HEK293 (cell line): Measurements from ENCODE around the gene ZDHHC14.

ENCODE experiments used
- CTCF ChIA-PET: fragments of 350-600 bp; formaldehyde crosslinking; extraction: SDS; loops from one replicate; lab custom pipeline; 2021; ENCODE audit warnings: antibody characterized with exemption; lab: Yijun Ruan, JAX
- POLR2A ChIA-PET: fragments of 300-600 bp; formaldehyde crosslinking; extraction: SDS; loops from one replicate; lab custom pipeline; 2020; ENCODE audit warnings: antibody characterized with exemption, inconsistent platforms; lab: Yijun Ruan, JAX
- H3K27ac ChIP-seq: fragments of 200-500 bp; sonication (Bioruptor generic); 2 replicates; pipeline ENCODE4 v1.5.1; 2014; ENCODE audit warnings: low read depth, low read length, control low read depth, inconsistent platforms; ENCODE audit errors: extremely low read depth
- H3K36me3 ChIP-seq, 2 experiments: fragments of 200-500 bp in 1 of 2; sonication (Bioruptor generic) in 1 of 2; 1 replicate in 1 of 2; 2 replicates in 1 of 2; pipeline ENCODE4 v1.5.1; 2014 to 2017; ENCODE audit warnings: inconsistent platforms in 2 of 2, low read length in 2 of 2; ENCODE audit not compliant: control insufficient read depth in 2 of 2, insufficient read depth in 1 of 2
- H3K4me1 ChIP-seq: fragments of 200-500 bp; sonication (Bioruptor generic); 2 replicates; pipeline ENCODE4 v1.5.1; 2014; ENCODE audit warnings: mild to moderate bottlenecking, low read length, inconsistent platforms; ENCODE audit not compliant: control insufficient read depth, insufficient read depth
- H3K4me3 ChIP-seq: 2 replicates; pipeline ENCODE4 v1.5.1; 2011; ENCODE audit warnings: low read depth, mild to moderate bottlenecking, control low read depth, low read length, moderate library complexity
- H3K9me3 ChIP-seq: fragments of 200-500 bp; sonication (Bioruptor generic); 2 replicates; pipeline ENCODE4 v1.5.1; 2014; ENCODE audit warnings: low read depth, low read length, inconsistent platforms; ENCODE audit not compliant: control insufficient read depth, insufficient read depth
- BCL6B ChIP-seq: fragments of 450-650 bp; formaldehyde crosslinking; IDR thresholded peaks from 2 replicates; pipeline ENCODE4 v1.5.1; 2017; ENCODE audit warnings: missing biosample characterization, missing genetic modification characterization
- KLF17 ChIP-seq: fragments of 450-650 bp; formaldehyde crosslinking; IDR thresholded peaks from 2 replicates; pipeline ENCODE4 v1.5.1; 2016; ENCODE audit warnings: missing biosample characterization, missing genetic modification characterization
- SALL2 ChIP-seq: fragments of 450-650 bp; formaldehyde crosslinking; IDR thresholded peaks from 2 replicates; pipeline ENCODE4 v1.5.0; 2017; ENCODE audit warnings: missing biosample characterization, mild to moderate bottlenecking, missing genetic modification characterization, borderline replicate concordance
- WT1 ChIP-seq: fragments of 450-650 bp; formaldehyde crosslinking; IDR thresholded peaks from 2 replicates; pipeline ENCODE4 v1.5.1; 2016; ENCODE audit warnings: missing biosample characterization, missing genetic modification characterization
- ZBTB20 ChIP-seq: fragments of 450-650 bp; formaldehyde crosslinking; IDR thresholded peaks from 2 replicates; pipeline ENCODE4 v1.5.1; 2016; ENCODE audit warnings: missing biosample characterization, missing genetic modification characterization
- ZIC2 ChIP-seq: fragments of 450-650 bp; formaldehyde crosslinking; IDR thresholded peaks from 2 replicates; pipeline ENCODE4 v1.5.1; 2016; ENCODE audit warnings: missing biosample characterization, missing genetic modification characterization
- ZNF114 ChIP-seq: fragments of 450-650 bp; formaldehyde crosslinking; IDR thresholded peaks from 2 replicates; pipeline ENCODE4 v1.5.0; 2017; ENCODE audit warnings: missing biosample characterization, missing genetic modification characterization
- ZNF16 ChIP-seq: fragments of 450-650 bp; formaldehyde crosslinking; IDR thresholded peaks from 2 replicates; pipeline ENCODE4 v1.5.1; 2016; ENCODE audit warnings: low read depth, missing biosample characterization, missing genetic modification characterization
- ZNF174 ChIP-seq: fragments of 450-650 bp; formaldehyde crosslinking; IDR thresholded peaks from 2 replicates; pipeline ENCODE4 v1.5.0; 2017; ENCODE audit warnings: missing biosample characterization, mild to moderate bottlenecking, missing genetic modification characterization
- ZNF19 ChIP-seq: fragments of 450-650 bp; formaldehyde crosslinking; IDR thresholded peaks from 2 replicates; pipeline ENCODE4; 2016; ENCODE audit warnings: missing biosample characterization, missing genetic modification characterization, low read depth
- ZNF280D ChIP-seq: fragments of 450-650 bp; formaldehyde crosslinking; IDR thresholded peaks from 2 replicates; pipeline ENCODE4 v1.5.1; 2016; ENCODE audit warnings: missing biosample characterization, missing genetic modification characterization
- ZNF561 ChIP-seq: fragments of 450-650 bp; IDR thresholded peaks from 2 replicates; pipeline ENCODE4 v1.5.1; 2018; ENCODE audit warnings: missing biosample characterization, missing genetic modification characterization, borderline replicate concordance
- ZNF629 ChIP-seq: fragments of 450-650 bp; formaldehyde crosslinking; IDR thresholded peaks from 2 replicates; pipeline ENCODE4 v1.5.1; 2017; ENCODE audit warnings: missing biosample characterization, missing genetic modification characterization
- ZNF660 ChIP-seq: fragments of 450-650 bp; IDR thresholded peaks from 2 replicates; pipeline ENCODE4 v1.5.1; 2018; ENCODE audit warnings: missing biosample characterization, mild to moderate bottlenecking, missing genetic modification characterization
- ZNF664 ChIP-seq: fragments of 450-650 bp; formaldehyde crosslinking; IDR thresholded peaks from 2 replicates; pipeline ENCODE4 v1.5.1; 2016; ENCODE audit warnings: missing biosample characterization, missing genetic modification characterization
- ZNF692 ChIP-seq: fragments of 450-650 bp; formaldehyde crosslinking; IDR thresholded peaks from 2 replicates; pipeline ENCODE4 v1.5.1; 2016; ENCODE audit warnings: missing biosample characterization, missing genetic modification characterization
- ZSCAN18 ChIP-seq: fragments of 450-650 bp; formaldehyde crosslinking; IDR thresholded peaks from 2 replicates; pipeline ENCODE4 v1.5.1; 2016; ENCODE audit warnings: missing biosample characterization, missing genetic modification characterization

Gene ZDHHC14

GRCh38 chr6:157710604-157711003 lies 329.6 kb downstream of the ZDHHC14 start (continued):
- TF ChIP-seq ZNF280D (tag by site-specific recombination) (no peak), ZNF660 (tag by site-specific recombination) (no peak), ZBTB20 (tag by site-specific recombination) (no peak), SALL2 (tag by site-specific recombination) (no peak), BCL6B (tag by site-specific recombination) (no peak), ZNF629 (no peak), ZSCAN18 (no peak), KLF17 (no peak)
- TF ChIP-seq, all 188 proteins: peak for 0

- H3K4me1 ChIP-seq, result no peaks in the 10 kb centered on the region
- no peak overlapping the region for H3K4me3 ChIP-seq
- H3K9me3 ChIP-seq, result no peaks in the 10 kb centered on the region
- ChIA-PET POLR2A (no interaction called here), CTCF (interaction anchor here (0.5 to 1.9 kb wide), 3 partner anchors 45 to 396 kb away, joined by 3 to 5 read pairs (median 4); no protein-coding TSS in a partner anchor)
- TF ChIP-seq ZNF114, result no peak
- no peaks in the 10 kb centered on the region for H3K36me3 ChIP-seq
- no peak overlapping the region for H3K27ac ChIP-seq
Observed at GRCh38 chr6:157711060-157711459, 330.1 kb downstream of the ZDHHC14 start.

GRCh38 chr6:157712585-157713295 lies 331.8 kb downstream of the ZDHHC14 start:
- H3K4me3 ChIP-seq, result no peak overlapping the region
- CTCF ChIA-PET, result interaction anchor here (0.6 to 1.9 kb wide), 7 partner anchors 10 to 398 kb away, joined by 3 to 9 read pairs (median 5); no protein-coding TSS in a partner anchor
- POLR2A ChIA-PET, result no interaction called here

More at GRCh38 chr6:157712585-157713295, 331.8 kb downstream of the ZDHHC14 start:
- TF ChIP-seq ZNF174 (tag by site-specific recombination), result no peak
- TF ChIP-seq ZNF16 (tag by site-specific recombination), result no peak
- TF ChIP-seq ZNF692, result no peak
- TF ChIP-seq ZNF561 (tag by site-specific recombination), result no peak
- TF ChIP-seq ZIC2 (tag by site-specific recombination), result no peak
- TF ChIP-seq WT1 (tag by site-specific recombination), result no peak
- no peak for TF ChIP-seq ZNF19 (tag by site-specific recombination)
- TF ChIP-seq ZNF664 (tag by site-specific recombination), result no peak
- TF ChIP-seq, all 188 proteins: peak for 0
- Histone ChIP-seq H3K27ac (no peak overlapping the region), H3K9me3 (no peaks in the 10 kb centered on the region), H3K4me1 (no peaks in the 10 kb centered on the region), H3K36me3 (no peaks in the 10 kb centered on the region)
